ENCODE results near the gene STK16.
"Not testable (repeated sequence)": the region's sequence is repeated elsewhere in the genome, so short reads cannot be mapped to it uniquely, and the experiment has no call there.

The STK16 gene

DNA sequence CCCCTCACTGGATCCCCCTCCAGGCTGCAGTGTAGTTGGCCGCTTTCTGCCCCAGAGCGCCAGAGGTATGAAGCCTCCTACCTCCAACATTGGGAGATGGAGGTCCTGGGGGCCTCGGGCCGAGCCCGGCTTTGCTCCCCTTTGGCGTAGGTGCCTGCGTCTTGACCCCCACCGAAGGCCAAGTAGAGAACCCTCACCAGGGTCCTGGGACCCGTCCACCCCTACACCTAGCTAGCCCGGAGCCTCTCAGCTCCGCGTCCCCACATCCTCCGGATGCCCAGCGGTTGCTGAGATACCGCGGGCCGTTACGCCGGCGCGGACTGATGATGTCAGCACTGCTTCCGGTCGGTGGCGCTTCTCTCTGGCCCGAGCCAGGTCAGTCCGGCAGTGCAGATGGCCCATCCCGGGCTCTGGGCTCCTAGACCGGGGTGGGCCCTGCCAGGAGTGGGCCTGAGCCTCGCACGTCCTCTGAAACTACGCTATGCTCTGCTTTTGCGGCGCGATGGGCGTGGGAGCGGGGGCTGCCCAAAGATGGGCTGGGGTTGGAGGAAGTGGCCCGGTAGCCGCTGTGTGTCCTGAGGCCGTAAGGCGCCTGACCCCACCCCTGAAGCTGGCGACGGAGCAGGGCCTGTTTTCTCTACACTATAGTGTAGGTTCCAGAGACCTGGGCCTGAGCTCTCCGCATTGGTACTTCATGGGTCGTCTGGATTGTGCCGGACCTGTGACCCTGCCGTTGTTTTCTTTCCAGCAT is at the start of gene STK16, which contains the start of gene GLB1L:
Gene STK16 (plus strand): TSS at position 332 of the 751 bp plus-strand sequence. CDS start 521 bp downstream, outside the sequence.
Gene GLB1L (minus strand): TSS at position 297 of the 751 bp plus-strand sequence. CDS start 1,871 bp downstream, outside the sequence.
- peak within 1 kb of the TSS; percentile 92 for H3K4me3 ChIP-seq (ENCODE audit: low read depth, low read length)
- peak; percentile 66 for DNase-seq (ENCODE audit: low read depth)
- no peak for TF ChIP-seq CTCF (IDR thresholded peaks at IDR 0.05; ENCODE audit: control insufficient read depth, extremely low read depth, insufficient read depth)

DNA sequence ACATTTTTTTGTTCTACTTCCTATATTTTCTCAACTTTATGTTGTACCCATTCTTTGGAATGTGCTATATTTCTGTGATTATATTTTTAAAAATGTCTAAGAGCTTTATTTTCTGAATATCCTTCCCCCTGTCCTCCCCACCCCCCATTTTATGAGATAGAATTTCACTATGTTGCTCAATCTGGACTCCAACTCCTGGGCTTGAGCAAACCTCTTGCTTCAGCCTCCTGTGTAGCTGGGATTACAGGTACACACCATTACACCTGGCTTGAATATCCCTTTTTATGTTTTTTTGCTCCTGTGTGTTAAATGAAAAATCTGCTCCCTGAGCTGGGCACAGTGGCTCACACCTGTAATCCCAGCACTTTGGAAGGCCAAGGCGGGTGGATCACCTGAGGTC is 47.9 kb upstream of the STK16 start:
- TF ChIP-seq CTCF (IDR thresholded peaks at IDR 0.05; ENCODE audit: control insufficient read depth, extremely low read depth, insufficient read depth) = no peak
- DNase-seq (ENCODE audit: low read depth) = no peak
- H3K4me3 ChIP-seq (ENCODE audit: low read depth, low read length) = no peak overlapping the region

DNA sequence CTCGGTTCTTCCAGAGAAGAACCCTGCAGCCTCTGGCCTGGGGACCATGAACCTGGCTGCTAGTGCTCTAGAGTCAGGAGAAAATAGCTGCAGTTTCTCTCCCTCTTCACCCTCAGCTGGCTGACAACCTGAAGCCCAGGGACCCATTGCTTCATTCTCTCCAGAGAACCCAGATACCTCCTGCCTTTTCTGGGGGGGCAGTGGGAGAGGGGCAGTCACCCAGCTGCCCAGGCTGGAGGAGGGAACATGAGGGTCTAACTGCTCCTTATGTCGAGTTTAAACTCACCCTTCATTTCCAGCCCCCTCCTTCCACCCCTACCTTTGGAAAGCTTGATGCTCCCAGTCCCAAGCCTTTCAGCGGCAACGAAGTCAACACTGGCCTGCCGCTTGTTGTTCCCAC is 46.3 kb upstream of the STK16 start:
- no peak for DNase-seq (ENCODE audit: low read depth)
- H3K4me3 ChIP-seq (ENCODE audit: low read depth, low read length) = no peak overlapping the region
- no peak for TF ChIP-seq CTCF (IDR thresholded peaks at IDR 0.05; ENCODE audit: control insufficient read depth, extremely low read depth, insufficient read depth)

GRCh38 chr2:219199470-219200211 is 45.6 kb upstream of the STK16 start:
- TF ChIP-seq CTCF (IDR thresholded peaks at IDR 0.05; ENCODE audit: control insufficient read depth, extremely low read depth, insufficient read depth) = no peak
- no peak for DNase-seq (ENCODE audit: low read depth)
- no peak overlapping the region for H3K4me3 ChIP-seq (ENCODE audit: low read depth, low read length)

DNA sequence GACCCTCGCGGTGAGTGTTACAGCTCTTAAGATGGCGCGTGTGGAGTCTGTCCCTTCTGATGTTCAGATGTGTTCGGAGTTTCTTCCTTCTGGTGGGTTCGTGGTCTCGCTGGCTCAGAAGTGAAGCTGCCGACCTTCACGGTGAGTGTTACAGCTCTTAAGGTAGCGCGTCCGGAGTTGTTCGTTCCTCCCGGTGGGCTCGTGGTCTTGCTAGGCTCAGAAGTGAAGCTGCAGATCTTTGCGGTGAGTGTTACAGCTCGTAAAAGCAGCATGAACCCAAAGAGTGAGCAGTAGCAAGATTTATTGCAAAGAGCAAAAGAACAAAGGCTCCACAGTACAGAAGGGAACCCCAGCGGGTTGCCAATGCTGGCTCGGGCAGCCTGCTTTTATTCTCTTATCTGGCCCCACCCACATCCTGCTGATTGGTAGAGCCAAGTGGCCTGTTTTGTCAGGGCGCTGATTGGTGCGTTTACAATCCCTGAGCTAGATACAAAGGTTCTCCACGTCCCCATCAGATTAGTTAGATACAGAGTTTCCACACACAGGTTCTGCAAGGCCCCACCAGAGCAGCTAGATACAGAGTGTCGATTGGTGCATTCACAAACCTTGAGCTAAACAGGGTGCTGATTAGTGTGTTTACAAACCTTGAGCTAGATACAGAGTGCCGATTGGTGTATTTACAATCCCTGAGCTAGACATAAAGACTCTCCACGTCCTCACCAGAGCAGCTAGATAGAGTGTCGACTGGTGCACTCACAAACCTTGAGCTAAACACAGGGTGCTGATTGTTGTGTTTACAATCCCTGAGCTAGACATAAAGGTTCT is 44.6 kb upstream of the STK16 start:
- DNase-seq (ENCODE audit: low read depth); H3K4me3 ChIP-seq (ENCODE audit: low read depth, low read length): not testable (repeated sequence)

DNA sequence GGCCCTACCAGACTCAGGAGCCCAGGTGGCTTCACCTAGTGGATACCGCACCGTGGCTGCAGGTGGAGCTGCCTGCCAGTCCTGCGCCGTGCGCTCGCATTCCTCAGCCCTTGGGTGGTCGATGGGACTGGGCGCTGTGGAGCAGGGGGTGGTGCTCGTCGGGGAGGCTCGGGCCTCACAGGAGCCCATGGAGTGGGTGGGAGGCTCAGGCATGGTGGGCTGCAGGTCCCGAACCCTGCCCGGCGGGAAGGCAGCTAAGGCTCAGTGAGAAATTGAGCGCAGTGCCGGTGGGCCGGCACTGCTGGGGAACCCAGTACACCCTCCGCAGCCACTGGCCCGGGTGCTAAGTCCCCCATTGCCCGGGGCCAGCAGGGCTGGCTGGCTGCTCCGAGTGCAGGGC is 43.9 kb upstream of the STK16 start:
- not testable (repeated sequence) for DNase-seq (ENCODE audit: low read depth)

DNA sequence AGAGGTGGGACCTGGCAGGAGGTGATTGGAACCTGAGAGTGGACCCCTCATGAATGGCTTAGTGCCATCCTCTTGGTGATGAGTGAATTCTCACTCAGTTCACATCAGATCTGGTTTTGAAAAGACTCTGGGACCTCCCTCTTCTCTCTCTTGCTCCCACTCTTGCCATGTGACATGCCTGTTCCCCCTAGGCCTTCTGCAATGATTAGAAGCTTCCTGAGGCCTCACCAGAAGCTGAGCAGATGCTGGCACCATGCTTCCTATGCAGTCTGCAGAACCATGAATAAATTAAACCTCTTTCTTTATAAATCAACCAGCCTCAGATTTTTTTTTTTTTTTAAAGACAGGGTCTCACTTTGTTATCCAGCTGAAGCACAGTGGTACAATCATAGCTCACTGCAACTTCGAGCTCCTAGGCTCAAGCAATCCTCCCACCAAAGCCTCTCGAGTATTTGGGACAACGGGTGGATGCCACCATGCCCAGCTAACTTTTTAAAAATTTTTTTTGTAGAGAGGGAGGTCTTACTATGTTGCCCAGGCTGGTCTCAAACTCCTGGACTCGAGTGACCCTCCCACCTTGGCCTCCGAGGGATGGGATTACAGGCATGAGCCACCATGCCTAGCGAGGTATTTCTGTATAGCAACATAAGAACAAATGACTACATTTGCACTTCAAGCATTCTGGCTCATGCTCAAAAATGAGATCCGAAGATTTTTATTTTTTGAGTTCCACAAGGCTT is 40.7 kb upstream of the STK16 start:
- H3K4me3 ChIP-seq (ENCODE audit: low read depth, low read length) = no peak overlapping the region
- no peak for TF ChIP-seq CTCF (IDR thresholded peaks at IDR 0.05; ENCODE audit: control insufficient read depth, extremely low read depth, insufficient read depth)
- DNase-seq (ENCODE audit: low read depth) = no peak

More for the DNA sequence above, 43.9 kb upstream of the STK16 start:
- not testable (repeated sequence) for H3K4me3 ChIP-seq (ENCODE audit: low read depth, low read length)

Measured in LNCaP clone FGC (cell line).